GM19099 (cell line): ENCODE results near the gene NELL1.

ENCODE experiments used
- POLR2A ChIP-seq: IDR thresholded peaks from 3 replicates; pipeline ENCODE4 v1.6.1; 2011; ENCODE audit warnings: low read depth; ENCODE audit not compliant: insufficient read length; ENCODE audit errors: extremely low read depth

NELL1 gene

GRCh38 chr11:21537980-21538379 lies 868.6 kb downstream of the NELL1 start:
- no peak for TF ChIP-seq POLR2A

GRCh38 chr11:21541187-21541751 lies 871.9 kb downstream of the NELL1 start:
- no peak for TF ChIP-seq POLR2A

- TF ChIP-seq POLR2A = no peak
Measured at GRCh38 chr11:21543901-21544300, 874.5 kb downstream of the NELL1 start.

- TF ChIP-seq POLR2A = no peak
Measured at GRCh38 chr11:21545699-21546098, 876.3 kb downstream of the NELL1 start.

- no peak for TF ChIP-seq POLR2A
Measured at GRCh38 chr11:21546703-21547102, 877.3 kb downstream of the NELL1 start.

GRCh38 chr11:21552911-21553310 lies 883.5 kb downstream of the NELL1 start:
- no peak for TF ChIP-seq POLR2A

- TF ChIP-seq POLR2A = no peak
Measured at GRCh38 chr11:21553795-21554194, 884.4 kb downstream of the NELL1 start.

- TF ChIP-seq POLR2A = no peak
Measured at GRCh38 chr11:21554284-21554683, 884.9 kb downstream of the NELL1 start.

- TF ChIP-seq POLR2A = no peak
Measured at GRCh38 chr11:21556926-21557325, 887.5 kb downstream of the NELL1 start.

GRCh38 chr11:21560466-21560975 lies 891.1 kb downstream of the NELL1 start:
- no peak for TF ChIP-seq POLR2A

- no peak for TF ChIP-seq POLR2A
Measured at GRCh38 chr11:21561581-21561980, 892.2 kb downstream of the NELL1 start.

- no peak for TF ChIP-seq POLR2A
Measured at GRCh38 chr11:21564095-21564494, 894.7 kb downstream of the NELL1 start.

GRCh38 chr11:21564833-21565682 lies 895.7 kb downstream of the NELL1 start:
- TF ChIP-seq POLR2A = no peak

- TF ChIP-seq POLR2A = no peak
Measured at GRCh38 chr11:21566521-21567117, 897.2 kb downstream of the NELL1 start.

GRCh38 chr11:21567645-21568290 lies 898.4 kb downstream of the NELL1 start:
- TF ChIP-seq POLR2A = no peak

GRCh38 chr11:21572210-21572609 lies 902.8 kb downstream of the NELL1 start:
- no peak for TF ChIP-seq POLR2A

GRCh38 chr11:21582791-21583190 lies 913.4 kb downstream of the NELL1 start:
- no peak for TF ChIP-seq POLR2A
